GM10847 (cell line): Measurements from ENCODE around the gene FBXO31.

Experiments used
- POLR2A ChIP-seq: IDR thresholded peaks from 2 replicates; pipeline ENCODE4 v1.6.1; 2011; ENCODE audit not compliant: insufficient read length; ENCODE audit errors: extremely low read depth

The FBXO31 gene

GRCh38 chr16:87305505-87306391 is 77.8 kb downstream of the FBXO31 start:
- no peak for TF ChIP-seq POLR2A

DNA sequence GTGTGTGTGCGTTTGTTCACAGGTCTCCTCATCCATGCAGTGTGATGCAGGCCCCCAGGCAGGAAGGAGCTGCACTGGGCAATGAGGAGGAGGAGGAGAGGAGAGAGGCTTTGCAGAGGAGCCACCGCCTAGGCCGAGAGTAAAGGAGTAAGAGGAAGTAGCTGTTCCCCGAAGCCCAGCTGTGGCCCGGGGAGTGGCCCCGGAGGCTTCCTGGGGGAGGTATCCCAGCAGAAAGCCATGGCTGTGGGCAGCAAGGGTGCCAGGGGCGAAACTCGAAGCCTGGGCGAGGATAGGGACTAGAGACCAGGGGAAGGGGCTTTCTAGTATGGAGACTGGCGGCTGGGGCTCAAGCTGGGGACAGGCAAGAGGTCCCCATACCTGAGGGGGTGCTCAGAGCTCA is 78.6 kb downstream of the FBXO31 start:
- TF ChIP-seq POLR2A = no peak

- TF ChIP-seq POLR2A = no peak
Observed at GRCh38 chr16:87303962-87304521, 79.5 kb downstream of the FBXO31 start.

DNA sequence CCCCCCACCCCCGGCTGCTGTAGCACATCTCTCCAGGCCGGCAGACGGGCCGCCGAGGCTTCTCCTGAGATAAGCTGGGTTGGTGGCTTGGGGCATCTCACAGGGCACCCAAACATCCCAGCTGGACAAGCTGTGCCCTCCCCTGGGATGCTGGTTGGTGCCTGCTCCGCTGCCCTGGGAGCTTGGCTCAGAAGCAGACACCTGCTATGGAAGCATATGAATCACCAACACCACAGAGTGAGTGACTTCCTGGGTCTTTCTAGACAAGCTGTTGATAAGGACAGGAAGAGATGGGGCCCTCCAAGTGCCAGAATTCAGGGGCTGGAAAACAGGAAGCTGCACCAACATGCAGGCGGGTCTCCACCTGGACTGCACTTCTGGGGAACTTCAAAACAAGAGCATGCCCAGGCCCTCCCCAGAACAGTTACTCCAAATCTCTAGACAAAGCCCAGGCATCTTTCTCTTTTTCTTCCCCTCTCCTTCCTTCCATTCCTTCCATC is 80.1 kb downstream of the FBXO31 start:
- TF ChIP-seq POLR2A = no peak

- no peak for TF ChIP-seq POLR2A
Observed at GRCh38 chr16:87298857-87299465, 84.6 kb downstream of the FBXO31 start.

DNA sequence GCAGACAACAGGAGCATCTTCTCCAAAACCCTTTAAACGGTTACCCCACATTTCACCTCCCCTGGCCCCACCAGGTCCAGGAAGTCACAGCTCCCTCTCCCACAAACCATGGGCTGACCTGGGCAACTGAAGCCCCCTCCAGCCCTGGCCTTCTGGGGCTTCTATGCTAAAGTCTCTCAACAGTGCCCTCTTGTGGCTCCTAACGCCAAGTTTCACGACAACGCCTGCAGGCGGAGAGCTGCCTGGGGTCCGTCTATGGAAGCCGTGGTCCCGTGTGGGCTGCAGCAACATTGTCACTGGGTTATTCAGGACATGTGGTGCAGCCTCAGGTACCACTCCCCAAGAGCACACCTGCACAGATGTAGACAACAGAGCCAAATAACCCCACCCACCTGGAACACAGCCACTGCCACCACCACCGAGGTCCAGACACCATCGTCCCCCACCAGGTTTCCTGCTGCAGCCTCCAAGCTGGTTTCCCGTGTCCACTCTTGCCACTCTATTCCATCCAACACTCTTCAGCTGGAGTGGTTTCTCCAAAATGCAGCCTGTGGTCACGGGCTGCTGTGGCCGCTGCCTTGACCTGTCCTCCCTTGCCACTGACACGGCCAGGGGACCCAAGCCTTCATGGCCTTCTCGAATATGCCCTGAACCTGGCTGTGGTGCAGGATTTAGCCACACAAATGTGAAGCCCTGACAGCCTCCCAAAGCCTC is 85.5 kb downstream of the FBXO31 start:
- no peak for TF ChIP-seq POLR2A

- no peak for TF ChIP-seq POLR2A
Observed at GRCh38 chr16:87297407-87297806, 86.2 kb downstream of the FBXO31 start.

DNA sequence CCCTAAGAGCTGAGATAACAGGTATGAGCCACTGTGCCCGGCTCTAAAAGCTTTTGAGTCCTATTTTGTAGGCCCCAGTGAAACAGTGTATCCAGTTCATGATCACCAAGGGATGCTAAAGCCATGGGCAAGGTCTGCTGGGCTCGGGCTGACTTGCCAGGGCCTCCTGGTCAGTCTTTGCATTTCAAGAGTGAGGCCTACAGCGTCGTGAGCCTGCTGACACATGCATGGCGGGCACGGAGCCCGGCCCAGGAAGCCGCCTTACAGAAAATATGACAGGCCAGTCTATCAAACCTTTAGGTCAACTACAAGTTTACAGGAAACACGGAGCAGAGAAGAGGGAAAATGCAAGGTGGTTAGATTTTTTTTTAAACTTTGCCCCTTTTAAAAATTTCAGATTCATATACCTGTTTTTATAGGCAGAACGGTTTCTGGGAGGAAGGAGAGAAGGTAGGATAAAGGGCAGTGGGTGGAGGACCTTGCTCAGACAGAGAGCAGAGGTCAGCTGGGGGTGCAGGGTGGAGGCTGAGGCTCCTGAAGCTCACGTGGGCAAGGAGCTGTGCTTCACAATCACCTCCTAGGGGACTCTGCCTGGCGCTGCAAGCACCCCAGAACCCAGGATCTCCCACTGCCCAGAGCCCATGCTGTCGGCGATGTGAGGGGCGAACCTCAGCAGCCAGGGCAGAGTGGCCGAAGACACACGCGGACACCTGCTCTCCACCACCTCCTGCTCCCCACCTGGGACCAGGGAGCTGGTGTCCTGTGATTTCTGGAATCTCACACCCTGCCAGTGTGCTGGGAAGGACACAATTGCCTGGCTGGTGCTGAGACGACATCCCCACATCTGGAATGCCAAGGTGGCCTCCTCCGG is 87.7 kb downstream of the FBXO31 start:
- TF ChIP-seq POLR2A = no peak

- no peak for TF ChIP-seq POLR2A
Observed at GRCh38 chr16:87295259-87295658, 88.3 kb downstream of the FBXO31 start.

DNA sequence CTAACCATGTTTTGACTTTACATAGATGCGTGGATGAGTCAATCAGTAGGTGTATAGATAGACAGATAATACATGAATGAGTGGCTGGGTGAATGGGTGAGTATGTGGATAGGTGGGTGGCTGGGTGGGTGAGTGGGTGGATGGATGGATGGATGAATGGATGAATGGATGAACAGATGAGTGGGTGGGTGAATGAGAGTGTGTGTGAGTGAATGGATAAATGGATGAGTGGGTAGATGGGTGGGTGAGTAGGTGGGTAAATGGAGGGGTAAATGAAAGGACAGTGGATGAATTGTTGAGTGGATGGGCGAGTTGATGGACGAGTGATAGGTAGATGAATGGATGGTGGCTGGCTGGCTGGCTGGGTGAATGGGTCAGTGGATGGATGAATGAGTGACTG is 89.6 kb downstream of the FBXO31 start:
- no peak for TF ChIP-seq POLR2A

- TF ChIP-seq POLR2A = no peak
Observed at GRCh38 chr16:87291944-87292343, 91.6 kb downstream of the FBXO31 start.

DNA sequence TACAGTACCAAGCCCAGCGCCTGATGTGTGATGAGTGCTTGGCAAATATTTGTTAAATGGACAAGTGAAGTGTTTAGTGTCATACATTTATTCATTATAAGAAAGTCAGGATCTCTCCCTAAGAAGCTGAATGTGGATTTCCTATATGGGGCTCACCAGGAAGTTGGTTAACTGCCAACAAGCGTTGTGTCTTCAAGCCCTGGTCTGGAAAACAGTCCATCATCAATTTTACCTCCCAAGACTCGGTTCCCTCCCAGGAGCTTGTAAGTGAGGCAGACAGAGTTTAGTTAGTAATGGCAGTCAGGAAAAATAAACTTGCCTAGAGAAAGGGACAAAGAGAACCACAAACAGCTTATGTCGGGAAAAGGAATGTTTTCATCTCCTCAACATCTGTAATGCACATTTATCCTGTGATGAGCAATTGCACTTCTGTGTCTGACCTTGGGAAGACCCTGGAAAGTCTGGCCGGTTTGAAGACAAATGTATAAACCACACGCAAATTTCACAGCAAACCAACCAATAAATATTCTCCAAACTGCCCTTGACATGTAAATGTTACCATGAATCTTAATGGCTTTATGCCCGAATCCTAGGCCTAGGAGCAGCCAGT is 94.7 kb downstream of the FBXO31 start:
- no peak for TF ChIP-seq POLR2A

GRCh38 chr16:87286839-87287626 is 96.5 kb downstream of the FBXO31 start:
- TF ChIP-seq POLR2A = no peak
